Posterior cingulate gyrus (tissue), 11 donors: ENCODE data around the gene TMC7.

Experiments
- DNase-seq, 10 donors: peaks; one replicate each; pipeline versions ENCODE4 v3.0.0 to v3.0.0-alpha.2; 2020 to 2021; ENCODE audit warnings: mixed read lengths in 3 of 10
- intact Hi-C: fragments of 100-400 bp; cut with DNase I; formaldehyde crosslinking; loops from one replicate; pipeline ENCODE4 v1.15.1; 2023

The TMC7 gene

DNA sequence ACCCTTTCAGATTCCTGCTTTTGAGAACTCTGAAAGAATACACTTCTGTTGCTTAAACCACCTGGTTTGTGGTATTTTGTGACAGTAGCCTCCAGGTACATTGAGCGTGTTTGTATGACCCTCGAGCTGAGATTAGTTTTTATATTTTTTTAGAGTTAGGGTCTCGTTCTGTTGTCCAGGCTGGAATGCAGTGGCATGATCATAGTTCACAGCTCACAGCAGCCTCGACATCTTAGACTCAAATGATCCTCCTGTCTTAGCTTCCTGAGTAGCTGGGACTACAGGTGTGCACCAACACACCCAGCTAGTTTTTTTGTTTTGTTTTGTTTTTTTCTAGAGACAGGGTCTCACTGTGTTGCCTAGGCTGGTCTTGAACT is 125.5 kb downstream of the TMC7 start:
- DNase-seq = no peak
- intact Hi-C loops = no loop called here

- DNase-seq = no peak
- intact Hi-C loops = loop anchor here (10.0 kb wide), 1 partner anchor 54 kb away; the partner anchor contains the start of gene SYT17
Observed at GRCh38 chr16:19110537-19111360, 127.0 kb downstream of the TMC7 start.

GRCh38 chr16:19112099-19112407 is 128.3 kb downstream of the TMC7 start:
- intact Hi-C loops = loop anchor here (10.0 kb wide), 1 partner anchor 53 kb away; the partner anchor contains the start of gene SYT17
- DNase-seq = no peak
